Thymus (tissue), 11 donors: ENCODE data around the gene MATN4. TPM values are rescaled to one million over a fixed set of nuclear protein-coding genes. Genes with fewer than 3 reads are reported as not detected.

Experiments used
- DNase-seq, 9 donors: peaks; one replicate each; pipeline ENCODE4 v3.0.0-alpha.2; 2013; ENCODE audit warnings: low spot score in 9 of 9, low read depth in 6 of 9, missing footprints in 1 of 9
- H3K27ac ChIP-seq, 2 donors: one replicate each; pipeline ENCODE4 v1.5.1; 2013; ENCODE audit warnings: control low read depth in 1 of 2, low read depth in 1 of 2, low read length in 1 of 2, mild to moderate bottlenecking in 1 of 2, moderate library complexity in 1 of 2
- H3K27me3 ChIP-seq, 2 donors: one replicate each; pipeline ENCODE4 v1.5.1; 2013; ENCODE audit warnings: low read length in 1 of 2; ENCODE audit not compliant: control insufficient read depth in 2 of 2, insufficient read depth in 1 of 2
- H3K36me3 ChIP-seq, 2 donors: one replicate each; pipeline ENCODE4 v1.5.1; 2013; ENCODE audit warnings: low read length in 1 of 2, mild to moderate bottlenecking in 1 of 2, moderate library complexity in 1 of 2; ENCODE audit not compliant: control insufficient read depth in 2 of 2, insufficient read depth in 2 of 2
- H3K4me1 ChIP-seq, 2 donors: one replicate each; pipeline ENCODE4 v1.5.1; 2013; ENCODE audit warnings: low read length in 2 of 2; ENCODE audit not compliant: control insufficient read depth in 2 of 2, insufficient read depth in 2 of 2
- H3K4me3 ChIP-seq, 2 donors: one replicate each; pipeline ENCODE4 v1.5.1; 2013; ENCODE audit warnings: low read length in 2 of 2, control low read depth in 1 of 2, mild to moderate bottlenecking in 1 of 2
- H3K9me3 ChIP-seq, 2 donors: one replicate each; pipeline ENCODE4 v1.5.1; 2013; ENCODE audit warnings: low read length in 1 of 2, mild to moderate bottlenecking in 1 of 2; ENCODE audit not compliant: control insufficient read depth in 2 of 2, insufficient read depth in 1 of 2
- WGBS: extraction: QIAGEN DNeasy Blood & Tissue Kit; methylation state at CpG from one replicate; pipeline ENCODE4 v1.1.7; 2013; 5-methylcytosine and 5-hydroxymethylcytosine counted together
- polyA plus RNA-seq: library from polyadenylated mRNA; stranded (reverse); fragments of 200-250 nt; gene quantifications from one replicate; pipeline ENCODE4 v1.2.3, GENCODE V29; 2013
- total RNA-seq: library from RNA; stranded (reverse); fragments of 120-200 nt; gene quantifications from one replicate; pipeline ENCODE4 v1.2.4, GENCODE V29; 2013
- donor health status: healthy.

Gene MATN4
- total and polyA plus RNA-seq, 2 donors: 0.14 TPM

GRCh38 chr20:45336530-45337366 is 28.6 kb upstream of the MATN4 start:
- WGBS: 94% methylated on average over 11 of the region's 11 CpGs
- Histone ChIP-seq H3K27ac (no peak overlapping the region), H3K4me3 (no peak overlapping the region), H3K9me3 (no peaks in the 10 kb centered on the region), H3K36me3 (no peaks in the 10 kb centered on the region), H3K4me1 (no peaks in the 10 kb centered on the region), H3K27me3 (peaks cover 0 to 2% of the 10 kb centered on the region in 2 donors)
- DNase-seq: no peak

- Histone ChIP-seq H3K4me1 (no peaks in the 10 kb centered on the region), H3K36me3 (no peaks in the 10 kb centered on the region), H3K4me3 (no peak overlapping the region), H3K27ac (no peak overlapping the region), H3K27me3 (no peaks in the 10 kb centered on the region), H3K9me3 (no peaks in the 10 kb centered on the region)
- 94% methylated on average over 3 of the region's 3 CpGs for WGBS
- DNase-seq: no peak
Measured at GRCh38 chr20:45330476-45330875, 22.4 kb upstream of the MATN4 start.

- 89% methylated on average over 7 of the region's 7 CpGs for WGBS
- Histone ChIP-seq H3K9me3 (no peaks in the 10 kb centered on the region), H3K4me3 (no peak overlapping the region), H3K27ac (no peak overlapping the region), H3K4me1 (no peaks in the 10 kb centered on the region), H3K27me3 (no peaks in the 10 kb centered on the region), H3K36me3 (no peaks in the 10 kb centered on the region)
- no peak for DNase-seq
Measured at GRCh38 chr20:45329497-45330319, 21.6 kb upstream of the MATN4 start.

GRCh38 chr20:45328451-45328850 is 20.4 kb upstream of the MATN4 start:
- Histone ChIP-seq H3K4me3 (no peak overlapping the region), H3K4me1 (no peaks in the 10 kb centered on the region), H3K27ac (no peak overlapping the region), H3K9me3 (no peaks in the 10 kb centered on the region), H3K36me3 (no peaks in the 10 kb centered on the region), H3K27me3 (no peaks in the 10 kb centered on the region)
- 95% methylated on average over 4 of the region's 4 CpGs for WGBS
- no peak for DNase-seq

GRCh38 chr20:45325371-45325770 is 17.3 kb upstream of the MATN4 start:
- WGBS: 93% methylated on average over 6 of the region's 6 CpGs
- Histone ChIP-seq H3K27me3 (no peaks in the 10 kb centered on the region), H3K36me3 (no peaks in the 10 kb centered on the region), H3K4me1 (no peaks in the 10 kb centered on the region), H3K4me3 (no peak overlapping the region), H3K9me3 (no peaks in the 10 kb centered on the region), H3K27ac (no peak overlapping the region)
- no peak for DNase-seq

- H3K9me3 ChIP-seq: no peaks in the 10 kb centered on the region
- H3K36me3 ChIP-seq: no peaks in the 10 kb centered on the region
- H3K27ac ChIP-seq: no peak overlapping the region
- no peak for DNase-seq
- H3K4me3 ChIP-seq: no peak overlapping the region
- H3K27me3 ChIP-seq: peaks cover 0 to 3% of the 10 kb centered on the region in 2 donors
- peaks cover 0 to 7% of the 10 kb centered on the region in 2 donors for H3K4me1 ChIP-seq
Measured at GRCh38 chr20:45323731-45324130, 15.6 kb upstream of the MATN4 start.

GRCh38 chr20:45322952-45323383 is 14.9 kb upstream of the MATN4 start:
- Histone ChIP-seq H3K27ac (no peak overlapping the region), H3K27me3 (peaks cover 0 to 11% of the 10 kb centered on the region in 2 donors), H3K36me3 (no peaks in the 10 kb centered on the region), H3K4me1 (peaks cover 0 to 10% of the 10 kb centered on the region in 2 donors), H3K9me3 (no peaks in the 10 kb centered on the region), H3K4me3 (no peak overlapping the region)
- WGBS: 65% methylated on average over 7 of the region's 7 CpGs
- peak in 2 of 9 donors; percentile 19 to 43 for DNase-seq

- Histone ChIP-seq H3K27me3 (peaks cover 14 to 30% of the 10 kb centered on the region in 2 donors), H3K4me1 (peaks cover 0 to 10% of the 10 kb centered on the region in 2 donors), H3K36me3 (no peaks in the 10 kb centered on the region), H3K27ac (no peak overlapping the region), H3K4me3 (no peak overlapping the region), H3K9me3 (no peaks in the 10 kb centered on the region)
- DNase-seq: peak in 2 of 9 donors; percentile 13 to 34
- WGBS: 50% methylated on average over 5 of the region's 5 CpGs
Measured at GRCh38 chr20:45320948-45321595, 13.0 kb upstream of the MATN4 start.

GRCh38 chr20:45318948-45319347 is 10.8 kb upstream of the MATN4 start:
- no peak for DNase-seq
- H3K4me3 ChIP-seq: no peak overlapping the region
- peaks cover 0 to 10% of the 10 kb centered on the region in 2 donors for H3K4me1 ChIP-seq
- no peaks in the 10 kb centered on the region for H3K36me3 ChIP-seq
- H3K27ac ChIP-seq: no peak overlapping the region
- no peaks in the 10 kb centered on the region for H3K9me3 ChIP-seq
- peaks cover 16 to 47% of the 10 kb centered on the region in 2 donors for H3K27me3 ChIP-seq
- WGBS: 79% methylated on average over 2 of the region's 2 CpGs
